Measurements from ENCODE around the gene CELF1.

GRCh38 chr11:47552056-47552565, 821 bp downstream of the CELF1 start:
- no peak for TF ChIP-seq CTCF (IDR thresholded peaks at IDR 0.05; ENCODE audit: poor library complexity, severe bottlenecking)
- no peak for TF ChIP-seq EZH2 (IDR thresholded peaks at IDR 0.05; ENCODE audit: borderline replicate concordance, insufficient read depth, low read length, poor library complexity, severe bottlenecking)
- TF ChIP-seq POLR2AphosphoS5 (IDR thresholded peaks at IDR 0.05), result no peak
- no peak for TF ChIP-seq TAF1 (IDR thresholded peaks at IDR 0.05; ENCODE audit: low read depth)
- TF ChIP-seq EP300 (conservative IDR thresholded peaks at IDR 0.05; ENCODE audit: poor library complexity, severe bottlenecking), result no peak
- no peak for TF ChIP-seq REST (IDR thresholded peaks at IDR 0.05; ENCODE audit: borderline replicate concordance)
- TF ChIP-seq MXI1 (conservative IDR thresholded peaks at IDR 0.05; ENCODE audit: poor library complexity, severe bottlenecking), result no peak
- TF ChIP-seq SMC3 (conservative IDR thresholded peaks at IDR 0.05; ENCODE audit: poor library complexity), result no peak

Measured in neural cell (in vitro differentiated cells).